IMR-90 (cell line): ENCODE results near the gene ALS2CL. TPM values are rescaled to one million over a fixed set of nuclear protein-coding genes. Genes with fewer than 3 reads are reported as not detected.

ENCODE experiments used
- ATAC-seq: fragments of 200-7000 bp; cut with Tn5 transposase; 2 replicates; pipeline ENCODE4 v1.9.1; 2020; ENCODE audit warnings: low read depth, mild to moderate bottlenecking, moderate library complexity
- BruUV-seq: library from RNA; stranded (reverse); fragments of 400-500 nt; replicated peaks from 2 replicates; lab custom pipeline; 2021; lab: Mats Ljungman, UMichigan
- CTCF ChIA-PET: fragments of 300-600 bp; formaldehyde crosslinking; extraction: SDS; loops from one replicate; lab custom pipeline; 2021; ENCODE audit warnings: antibody characterized with exemption; lab: Yijun Ruan, JAX
- POLR2A ChIA-PET: fragments of 300-600 bp; sonication (Branson Sonifier 250); formaldehyde crosslinking; loops from one replicate; lab custom pipeline; 2022; ENCODE audit warnings: antibody characterized with exemption; ENCODE audit not compliant: unreplicated experiment; lab: Charles Lee
- DNase-seq: peaks from one replicate; pipeline ENCODE4 v3.0.0; 2013
- H2AFZ ChIP-seq: replicated peaks from 2 replicates; pipeline ENCODE3; 2013; ENCODE audit warnings: low read length, mild to moderate bottlenecking; ENCODE audit not compliant: poor library complexity
- H2AK5ac ChIP-seq: 2 replicates; pipeline ENCODE4 v1.6.1; 2013; ENCODE audit warnings: low read depth, low read length, inconsistent platforms
- H2AK9ac ChIP-seq: replicated peaks from 2 replicates; pipeline ENCODE3; 2013; ENCODE audit warnings: mild to moderate bottlenecking, low read depth, low read length, moderate library complexity; ENCODE audit not compliant: poor library complexity
- H2BK120ac ChIP-seq: 2 replicates; pipeline ENCODE4 v1.6.1; 2013; ENCODE audit warnings: low read depth, low read length, inconsistent platforms
- H2BK15ac ChIP-seq: 3 replicates; pipeline ENCODE4 v1.6.1; 2013; ENCODE audit warnings: low read depth, low read length, inconsistent platforms
- H2BK20ac ChIP-seq: 2 replicates; pipeline ENCODE4 v1.6.1; 2013; ENCODE audit warnings: low read depth, mild to moderate bottlenecking, inconsistent platforms, low read length, moderate library complexity
- H2BK5ac ChIP-seq: 2 replicates; pipeline ENCODE4 v1.6.1; 2013; ENCODE audit warnings: mild to moderate bottlenecking, low read depth, low read length, inconsistent platforms; ENCODE audit not compliant: poor library complexity, severe bottlenecking
- H3K14ac ChIP-seq: replicated peaks from 2 replicates; pipeline ENCODE4 v1.6.1; 2013; ENCODE audit warnings: low read depth, low read length, inconsistent platforms
- H3K18ac ChIP-seq: 2 replicates; pipeline ENCODE4 v1.6.1; 2013; ENCODE audit warnings: low read depth, low read length, control low read depth
- H3K23ac ChIP-seq: 2 replicates; pipeline ENCODE4 v1.6.1; 2013; ENCODE audit warnings: low read depth, low read length, inconsistent platforms
- H3K27ac ChIP-seq: 2 replicates; pipeline ENCODE4 v1.5.1; 2013; ENCODE audit warnings: mild to moderate bottlenecking, control low read depth, low read length; ENCODE audit not compliant: insufficient read depth
- H3K27me3 ChIP-seq: 2 replicates; pipeline ENCODE4 v1.6.1; 2013; ENCODE audit warnings: low read length; ENCODE audit not compliant: control insufficient read depth, insufficient read depth
- H3K36me3 ChIP-seq: 2 replicates; pipeline ENCODE4 v1.6.1; 2013; ENCODE audit warnings: low read length, mixed read lengths; ENCODE audit not compliant: control insufficient read depth, insufficient read depth
- H3K4ac ChIP-seq: 2 replicates; pipeline ENCODE4 v1.6.1; 2013; ENCODE audit warnings: low read depth, low read length, inconsistent platforms
- H3K4me1 ChIP-seq: 2 replicates; pipeline ENCODE4 v1.6.1; 2013; ENCODE audit warnings: low read length, mixed read lengths; ENCODE audit not compliant: control insufficient read depth, insufficient read depth
- H3K4me2 ChIP-seq: 2 replicates; pipeline ENCODE4 v1.6.1; 2013; ENCODE audit warnings: low read depth, mild to moderate bottlenecking, control low read depth, low read length, moderate library complexity
- H3K4me3 ChIP-seq: 2 replicates; pipeline ENCODE4 v1.5.1; 2013; ENCODE audit warnings: low read depth, mild to moderate bottlenecking, control low read depth, low read length, moderate library complexity; ENCODE audit not compliant: insufficient read depth
- H3K56ac ChIP-seq: 2 replicates; pipeline ENCODE4 v1.6.1; 2013; ENCODE audit warnings: low read length, inconsistent platforms; ENCODE audit not compliant: insufficient read depth; ENCODE audit errors: extremely low read depth
- H3K79me1 ChIP-seq, 2 experiments: 2 replicates each; pipeline ENCODE4 v1.6.1; 2013; ENCODE audit warnings: low read length in 2 of 2, inconsistent platforms in 1 of 2, low read depth in 1 of 2
- H3K9ac ChIP-seq: 2 replicates; pipeline ENCODE4 v1.6.1; 2013; ENCODE audit warnings: low read depth, low read length, control low read depth
- H3K9me1 ChIP-seq: 2 replicates; pipeline ENCODE4 v1.6.1; 2013; ENCODE audit warnings: low read length, inconsistent platforms; ENCODE audit not compliant: insufficient read depth
- H3K9me3 ChIP-seq: 2 replicates; pipeline ENCODE4 v1.6.1; 2013; ENCODE audit warnings: low read length; ENCODE audit not compliant: control insufficient read depth, insufficient read depth
- H4K20me1 ChIP-seq: 2 replicates; pipeline ENCODE4 v1.6.1; 2013; ENCODE audit warnings: low read length, inconsistent platforms; ENCODE audit not compliant: insufficient read depth
- H4K5ac ChIP-seq: 2 replicates; pipeline ENCODE4 v1.6.1; 2013; ENCODE audit warnings: mild to moderate bottlenecking, low read depth, low read length, control low read depth
- H4K8ac ChIP-seq, 2 experiments: 2 replicates each; pipeline ENCODE4 v1.6.1; 2013; ENCODE audit warnings: low read depth in 2 of 2, low read length in 2 of 2, control low read depth in 1 of 2, inconsistent platforms in 1 of 2
- H4K91ac ChIP-seq: 2 replicates; pipeline ENCODE4 v1.6.1; 2013; ENCODE audit warnings: low read depth, low read length, inconsistent platforms; ENCODE audit not compliant: insufficient read depth
- CEBPB ChIP-seq: IDR thresholded peaks from 2 replicates; pipeline ENCODE4 v1.6.1; 2012; ENCODE audit warnings: low read depth, low read length, improper control_type of control experiment
- ELK1 ChIP-seq: fragments of 150-350 bp; IDR thresholded peaks from 2 replicates; pipeline ENCODE4 v1.6.1; 2016; ENCODE audit warnings: low read depth, mild to moderate bottlenecking, low read length, moderate library complexity, borderline replicate concordance
- MAFK ChIP-seq: IDR thresholded peaks from 2 replicates; pipeline ENCODE4 v1.6.1; 2012; ENCODE audit warnings: low read depth, low read length, improper control_type of control experiment
- POLR2A ChIP-seq: IDR thresholded peaks from 2 replicates; pipeline ENCODE4 v1.6.1; 2012; ENCODE audit warnings: mild to moderate bottlenecking, low read depth, low read length
- SMC3 ChIP-seq: fragments of 150-350 bp; IDR thresholded peaks from 2 replicates; pipeline ENCODE4 v1.6.1; 2016; ENCODE audit warnings: low read depth, mild to moderate bottlenecking, antibody characterized with exemption, low read length, moderate library complexity
- USF2 ChIP-seq: fragments of 150-350 bp; IDR thresholded peaks from 2 replicates; pipeline ENCODE4 v1.6.1; 2017; ENCODE audit warnings: mild to moderate bottlenecking, antibody characterized with exemption, low read length, low read depth
- WGBS, 2 experiments: methylation state at CpG; one replicate each; pipeline versions ENCODE4 v1.1.5 to v1.1.7; 2013; ENCODE audit warnings: missing lambda C conversion rate in 2 of 2; ENCODE audit not compliant: insufficient read length in 1 of 2; ENCODE audit errors: extremely low coverage in 2 of 2; 5-methylcytosine and 5-hydroxymethylcytosine counted together
- dilution Hi-C: fragments of 300-500 bp; cut with HindIII; formaldehyde crosslinking; loops from one replicate; pipeline ENCODE4 v1.14.3; 2018; ENCODE audit warnings: low sequenced_read_pairs; ENCODE audit not compliant: unreplicated experiment
- in situ Hi-C: fragments of 300-500 bp; cut with MboI; formaldehyde crosslinking; loops from 3 replicates; pipeline ENCODE4 v1.14.3; 2019; ENCODE audit warnings: low sequenced_read_pairs, inconsistent platforms, mixed read lengths
- intact Hi-C: fragments of 100-400 bp; cut with micrococcal nuclease; formaldehyde crosslinking; loops from 2 replicates; pipeline ENCODE4 v1.10.0; 2022
- polyA plus RNA-seq, 3 experiments: library from polyadenylated mRNA; depleted of rRNA; stranded (reverse); fragments of >200 nt; gene quantifications; 2 replicates each; pipeline ENCODE4 v1.2.3, GENCODE V29; 2012; ENCODE audit warnings: low replicate concordance in 1 of 3
- total RNA-seq: library from RNA; depleted of rRNA; stranded (reverse); fragments of >200 nt; gene quantifications from 2 replicates; pipeline ENCODE4 v1.2.3, GENCODE V29; 2012

Gene ALS2CL
- total and polyA plus RNA-seq, 2 of the 4 experiments (the other 2 are of a cell fraction): 2.2 to 4.8 TPM

- TF ChIP-seq MAFK: no peak
These were observed 24.1 kb downstream of the ALS2CL start (continued) for GRCh38 chr3:46669191-46669999.

- H3K9ac ChIP-seq: no peak overlapping the region
- H4K5ac ChIP-seq: no peak overlapping the region
- no peak overlapping the region for H2BK20ac ChIP-seq
- peaks cover 1% of the 10 kb centered on the region; the same call in 1 of the 2 replicates for H3K36me3 ChIP-seq
- H2AK5ac ChIP-seq: no peak overlapping the region
- ChIA-PET CTCF (interaction anchor here (1.2 kb wide), 1 partner anchor 180 kb away, joined by 3 read pairs; no protein-coding TSS in a partner anchor), POLR2A (no interaction called here)
- H3K9me3 ChIP-seq: no peaks in the 10 kb centered on the region
- in situ Hi-C loops (no loop called here), intact Hi-C loops (no loop called here), dilution Hi-C loops (no loop called here)
- H3K23ac ChIP-seq: no peak overlapping the region
- no peak overlapping the region for H3K4me2 ChIP-seq
- H3K56ac ChIP-seq: no peak overlapping the region
- peak overlapping the region; percentile 21 for H2AFZ ChIP-seq
- no peak overlapping the region for H3K27ac ChIP-seq
- H2BK5ac ChIP-seq: no peak overlapping the region
- no TSS peak for BruUV-seq
- H4K20me1 ChIP-seq: no peaks in the 10 kb centered on the region
- peaks cover 2% of the 10 kb centered on the region; the same call in 1 of the 2 replicates for H3K4me1 ChIP-seq
- H4K8ac ChIP-seq: no peak overlapping the region
- TF ChIP-seq ELK1 (no peak), MAFK (no peak), CEBPB (no peak), POLR2A (no peak), SMC3 (no peak), USF2 (no peak)
- no peaks in the 10 kb centered on the region for H3K79me1 ChIP-seq
- H2BK120ac ChIP-seq: no peak overlapping the region
- no peak overlapping the region for H2BK15ac ChIP-seq
- ATAC-seq (peak; percentile 9; the same call in 1 of the 2 replicates), DNase-seq (no peak)
- H2AK9ac ChIP-seq: no peak overlapping the region
- no peak overlapping the region for H3K4ac ChIP-seq
- H3K14ac ChIP-seq: no peak overlapping the region
- no peaks in the 10 kb centered on the region; the same call in 1 of the 2 replicates for H3K9me1 ChIP-seq
- H3K18ac ChIP-seq: no peak overlapping the region
- no peak overlapping the region for H4K91ac ChIP-seq
- H3K4me3 ChIP-seq: no peak overlapping the region
- no CpG with 5 or more reads among the region's 2 CpGs for WGBS, 2 experiments
- H3K27me3 ChIP-seq: peaks cover 2% of the 10 kb centered on the region; the same call in 1 of the 2 replicates
These were observed 24.9 kb downstream of the ALS2CL start for GRCh38 chr3:46668591-46668990.
